Neural progenitor cell (in vitro differentiated cells): ENCODE measurements around the gene RIPK4. TPM values are rescaled to one million over a fixed set of nuclear protein-coding genes. Genes with fewer than 3 reads are reported as not detected.

Experiments
- DNase-seq: peaks from one replicate; pipeline ENCODE4 v3.0.0-alpha.2; 2016; ENCODE audit warnings: low spot score
- H2AFZ ChIP-seq: fragments of 200-600 bp; sonication (generic); replicated peaks from 2 replicates; pipeline ENCODE4 v1.6.1; 2016; ENCODE audit warnings: antibody characterized with exemption
- H3F3A ChIP-seq: fragments of 200-600 bp; sonication (generic); 2 replicates; pipeline ENCODE4 v1.6.1; 2016; ENCODE audit warnings: antibody characterized with exemption, low read depth
- H3K27ac ChIP-seq: fragments of 200-600 bp; sonication (generic); 2 replicates; pipeline ENCODE4 v1.5.1; 2016; ENCODE audit warnings: mild to moderate bottlenecking
- H3K27me3 ChIP-seq: fragments of 200-600 bp; sonication (generic); 2 replicates; pipeline ENCODE4 v1.6.1; 2016; ENCODE audit warnings: mild to moderate bottlenecking, moderate library complexity
- H3K36me3 ChIP-seq: fragments of 200-600 bp; sonication (generic); 2 replicates; pipeline ENCODE4 v1.5.1; 2016
- H3K4me1 ChIP-seq: fragments of 200-600 bp; sonication (generic); 2 replicates; pipeline ENCODE4 v1.6.1; 2016; ENCODE audit warnings: mixed run types
- H3K4me2 ChIP-seq: fragments of 200-600 bp; sonication (generic); 2 replicates; pipeline ENCODE4 v1.6.1; 2016
- H3K4me3 ChIP-seq: fragments of 200-600 bp; sonication (generic); 2 replicates; pipeline ENCODE4 v1.5.1; 2016
- H3K79me2 ChIP-seq: fragments of 200-600 bp; sonication (generic); 2 replicates; pipeline ENCODE4 v1.6.1; 2016; ENCODE audit warnings: low read depth
- H3K9ac ChIP-seq: fragments of 200-600 bp; sonication (generic); 2 replicates; pipeline ENCODE4 v1.6.1; 2016
- H3K9me3 ChIP-seq: fragments of 200-600 bp; sonication (generic); 2 replicates; pipeline ENCODE4 v1.5.1; 2016; ENCODE audit warnings: low read depth
- H4K20me1 ChIP-seq: fragments of 200-600 bp; sonication (generic); 2 replicates; pipeline ENCODE4 v1.6.1; 2016; ENCODE audit warnings: low read depth
- H3K27ac Mint-ChIP-seq: 3 replicates; pipeline ENCODE4 v1.8.0; 2021; ENCODE audit warnings: mixed read lengths
- H3K27me3 Mint-ChIP-seq: 2 replicates; pipeline ENCODE4 v1.8.0; 2022; ENCODE audit warnings: low read depth, mild to moderate bottlenecking, inconsistent platforms, moderate library complexity, mixed read lengths; ENCODE audit not compliant: insufficient read depth
- H3K36me3 Mint-ChIP-seq: 3 replicates; pipeline ENCODE4 v1.8.0; 2021; ENCODE audit warnings: mixed read lengths
- H3K4me1 Mint-ChIP-seq: 3 replicates; pipeline ENCODE4 v1.8.0; 2021; ENCODE audit warnings: mixed read lengths
- H3K4me3 Mint-ChIP-seq: 3 replicates; pipeline ENCODE4 v1.8.0; 2021; ENCODE audit warnings: mild to moderate bottlenecking, moderate library complexity, mixed read lengths
- H3K9me3 Mint-ChIP-seq: 3 replicates; pipeline ENCODE4 v1.8.0; 2020; ENCODE audit warnings: mixed read lengths
- CTCF ChIP-seq: fragments of 200-600 bp; sonication (generic); IDR thresholded peaks from 2 replicates; pipeline ENCODE4 v1.5.1; 2017; ENCODE audit warnings: antibody characterized with exemption, mild to moderate bottlenecking
- EZH2 ChIP-seq: fragments of 200-600 bp; sonication (generic); IDR thresholded peaks from 2 replicates; pipeline ENCODE4 v1.6.1; 2017; ENCODE audit warnings: antibody characterized with exemption, mild to moderate bottlenecking, moderate library complexity
- EZH2phosphoT487 ChIP-seq: fragments of 200-600 bp; sonication (generic); IDR thresholded peaks from 2 replicates; pipeline ENCODE4 v1.6.1; 2017; ENCODE audit warnings: antibody characterized with exemption
- total RNA-seq: library from RNA; depleted of rRNA; stranded (reverse); fragments of >200 nt; gene quantifications from 2 replicates; pipeline ENCODE4 v1.2.3, GENCODE V29; 2015; ENCODE audit warnings: low replicate concordance

Gene RIPK4
- total RNA-seq, 1 donor from 2014 or later, result 1.3 TPM

GRCh38 chr21:41802684-41803083 lies 35.8 kb upstream of the RIPK4 start:
- H3K4me1 Mint-ChIP-seq, result no peaks in the 10 kb centered on the region
- peaks cover 6% of the 10 kb centered on the region for H3K27me3 Mint-ChIP-seq
- H3K36me3 Mint-ChIP-seq, result peaks cover 28% of the 10 kb centered on the region
- Histone ChIP-seq H3K4me1 (no peaks in the 10 kb centered on the region), H3K27ac (no peak overlapping the region), H3K4me2 (no peak overlapping the region), H3K9me3 (no peaks in the 10 kb centered on the region), H3K4me3 (no peak overlapping the region), H3K36me3 (no peaks in the 10 kb centered on the region), H3K27me3 (no peaks in the 10 kb centered on the region), H4K20me1 (no peaks in the 10 kb centered on the region), H3F3A (no peaks in the 10 kb centered on the region), H3K79me2 (no peaks in the 10 kb centered on the region), H2AFZ (no peak overlapping the region), H3K9ac (no peak overlapping the region)
- no peak overlapping the region for H3K4me3 Mint-ChIP-seq
- no peak overlapping the region for H3K27ac Mint-ChIP-seq
- TF ChIP-seq EZH2phosphoT487 (no peak), EZH2 (no peak), CTCF (no peak)
- peaks cover 2% of the 10 kb centered on the region for H3K9me3 Mint-ChIP-seq
- no peak for DNase-seq

DNA sequence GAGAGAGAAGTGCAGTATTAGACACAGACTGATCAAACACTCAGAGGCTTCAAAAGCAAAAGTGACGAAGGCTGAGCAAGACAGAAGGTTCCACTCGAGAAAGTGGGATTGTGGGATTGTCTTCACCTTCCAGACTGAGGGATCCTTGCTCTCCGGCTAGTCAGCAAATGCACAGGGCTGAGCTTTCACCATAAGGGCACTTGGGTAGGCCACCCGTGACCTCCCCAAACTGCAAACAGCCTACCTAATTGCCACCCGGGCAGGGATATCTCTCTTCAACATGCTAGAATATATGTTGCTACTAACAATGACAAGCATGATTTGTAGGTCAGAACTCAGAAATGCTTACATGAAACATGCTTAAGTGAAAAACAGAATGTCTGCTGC lies 35.3 kb upstream of the RIPK4 start:
- Histone ChIP-seq H3K79me2 (no peaks in the 10 kb centered on the region), H3K9ac (no peak overlapping the region), H3K27ac (no peak overlapping the region), H4K20me1 (no peaks in the 10 kb centered on the region), H3K36me3 (no peaks in the 10 kb centered on the region), H3K4me1 (no peaks in the 10 kb centered on the region), H3K27me3 (no peaks in the 10 kb centered on the region), H2AFZ (no peak overlapping the region), H3F3A (no peaks in the 10 kb centered on the region), H3K9me3 (no peaks in the 10 kb centered on the region), H3K4me2 (no peak overlapping the region), H3K4me3 (no peak overlapping the region)
- Mint-ChIP-seq H3K27ac (no peak overlapping the region), H3K4me1 (no peaks in the 10 kb centered on the region), H3K4me3 (no peak overlapping the region), H3K27me3 (peaks cover 6% of the 10 kb centered on the region), H3K9me3 (peaks cover 2% of the 10 kb centered on the region), H3K36me3 (peaks cover 24% of the 10 kb centered on the region)
- TF ChIP-seq EZH2phosphoT487 (no peak), CTCF (no peak), EZH2 (no peak)
- no peak for DNase-seq

GRCh38 chr21:41801321-41802197 lies 34.7 kb upstream of the RIPK4 start:
- peaks cover 2% of the 10 kb centered on the region for H3K27me3 Mint-ChIP-seq
- Histone ChIP-seq H3K4me3 (no peak overlapping the region), H3K27me3 (no peaks in the 10 kb centered on the region), H3K79me2 (no peaks in the 10 kb centered on the region), H3K36me3 (no peaks in the 10 kb centered on the region), H3K4me2 (no peak overlapping the region), H3K9ac (no peak overlapping the region), H2AFZ (no peak overlapping the region), H4K20me1 (no peaks in the 10 kb centered on the region), H3F3A (no peaks in the 10 kb centered on the region), H3K9me3 (no peaks in the 10 kb centered on the region), H3K4me1 (no peaks in the 10 kb centered on the region), H3K27ac (no peak overlapping the region)
- peaks cover 21% of the 10 kb centered on the region for H3K36me3 Mint-ChIP-seq
- H3K4me1 Mint-ChIP-seq, result no peaks in the 10 kb centered on the region
- no peak overlapping the region for H3K4me3 Mint-ChIP-seq
- no peaks in the 10 kb centered on the region for H3K9me3 Mint-ChIP-seq
- TF ChIP-seq EZH2phosphoT487 (no peak), CTCF (no peak)
- H3K27ac Mint-ChIP-seq, result no peak overlapping the region
- no peak for DNase-seq
